Kidney (tissue), 14 donors: ENCODE measurements around the gene ZC3H13. TPM values are rescaled to one million over a fixed set of nuclear protein-coding genes. Genes with fewer than 3 reads are reported as not detected.

Experiments
- DNase-seq, 5 donors: peaks; one replicate each; pipeline ENCODE4 v3.0.0-alpha.2; 2013 to 2020
- FAIRE-seq: peaks from 2 replicates; lab custom pipeline; 2012; peaks lifted over from hg19 to GRCh38; lab: Jason Lieb, UNC
- H3K27ac ChIP-seq, 2 donors: one replicate each; pipeline ENCODE4 v1.7.0; 2013; ENCODE audit warnings: low read depth in 2 of 2, low read length in 2 of 2, inconsistent platforms in 1 of 2
- H3K27me3 ChIP-seq: one replicate; pipeline ENCODE4 v1.7.1; 2013; ENCODE audit warnings: low read length, inconsistent platforms; ENCODE audit not compliant: control insufficient read depth, insufficient read depth
- H3K36me3 ChIP-seq, 3 donors: one replicate each; pipeline versions ENCODE4 v1.7.0 to v1.7.1; 2013; ENCODE audit warnings: low read length in 3 of 3, control low read depth in 1 of 3, inconsistent platforms in 1 of 3; ENCODE audit not compliant: insufficient read depth in 3 of 3, control insufficient read depth in 2 of 3
- H3K4me1 ChIP-seq, 3 donors: one replicate each; pipeline versions ENCODE4 v1.7.0 to v1.7.1; 2013; ENCODE audit warnings: low read length in 3 of 3, inconsistent platforms in 1 of 3, low read depth in 1 of 3; ENCODE audit not compliant: control insufficient read depth in 2 of 3, insufficient read depth in 2 of 3
- H3K4me3 ChIP-seq, 3 donors: one replicate each; pipeline versions ENCODE4 v1.7.0 to v1.8.1; 2013; ENCODE audit warnings: low read length in 3 of 3, control low read depth in 1 of 3, inconsistent platforms in 1 of 3
- H3K9ac ChIP-seq, 3 donors: one replicate each; pipeline versions ENCODE4 v1.7.0 to v1.7.1; 2013; ENCODE audit warnings: low read length in 3 of 3, control low read depth in 1 of 3, inconsistent platforms in 1 of 3
- H3K9me3 ChIP-seq, 3 donors: one replicate each; pipeline versions ENCODE4 v1.7.0 to v1.7.1; 2013; ENCODE audit warnings: low read length in 3 of 3, control low read depth in 1 of 3, inconsistent platforms in 1 of 3; ENCODE audit not compliant: control insufficient read depth in 2 of 3, insufficient read depth in 1 of 3
- CTCF ChIP-seq: IDR thresholded peaks from 3 replicates; pipeline ENCODE4 v1.5.1; 2012; ENCODE audit warnings: mild to moderate bottlenecking, moderate library complexity, borderline replicate concordance; ENCODE audit not compliant: insufficient read depth; ENCODE audit errors: extremely low read depth
- intact Hi-C: fragments of 100-400 bp; cut with DNase I; formaldehyde crosslinking; loops from one replicate; pipeline ENCODE4 v1.11.1; 2022
- polyA plus RNA-seq: library from polyadenylated mRNA; stranded (reverse); fragments of 350-450 nt; fragmentation: Illumina TruSeq; extraction: RNeasy Lipid Tissue Mini Kit (QIAGEN cat#74804); gene quantifications from one replicate; pipeline ENCODE4 v1.2.3, GENCODE V29; 2014; ENCODE audit warnings: low read depth, low replicate concordance; ENCODE audit not compliant: insufficient read depth
- total RNA-seq: library from RNA; stranded (reverse); fragmentation: NEBNext Ultra II Directional; extraction: Animal tissue kit (Norgen Biotek cat#: 25700); gene quantifications from one replicate; pipeline ENCODE4 v1.2.1, GENCODE V29; 2021
- donor health status: control.
- donor health status: control.
- donor health status: control.
- donor health status: control.
- donor health status: control.
- donor health status: DM: yes; HTN: yes; CAD: no.
- donor health status: Normal renal cell carcinoma (clear cell type).

Gene ZC3H13
- total and polyA plus RNA-seq, 2 donors from 2014 or later: 6.4 to 53.1 TPM

- Histone ChIP-seq H3K4me1 (no peaks in the 10 kb centered on the region), H3K9ac (no peak overlapping the region), H3K27ac (no peak overlapping the region), H3K27me3 (no peaks in the 10 kb centered on the region), H3K4me3 (no peak overlapping the region), H3K9me3 (no peaks in the 10 kb centered on the region), H3K36me3 (no peaks in the 10 kb centered on the region)
- intact Hi-C loops: no loop called here
- no peak for FAIRE-seq
- no peak for TF ChIP-seq CTCF
- no peak for DNase-seq
These were observed 108.6 kb downstream of the ZC3H13 start for GRCh38 chr13:45943965-45944364.

DNA sequence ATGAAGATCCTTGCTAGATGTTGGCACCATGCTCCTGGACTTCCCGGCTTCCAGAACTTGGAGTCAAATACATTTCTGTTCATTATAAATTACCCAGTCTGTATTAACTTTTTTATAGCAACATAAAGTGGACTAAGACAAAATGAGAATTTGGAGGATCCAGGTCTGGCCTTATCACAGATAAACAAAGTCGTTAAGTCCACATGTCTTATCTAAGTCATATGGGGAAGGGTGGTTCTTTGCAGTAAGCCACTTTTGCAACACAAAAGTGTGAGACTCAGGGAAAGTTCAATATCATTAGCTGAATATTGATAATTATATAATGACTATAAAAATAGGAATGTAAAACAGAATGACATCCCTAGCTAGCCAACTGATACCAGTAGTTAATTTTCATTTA, 109.4 kb downstream of the ZC3H13 start:
- H3K9ac ChIP-seq: no peak overlapping the region
- H3K27ac ChIP-seq: no peak overlapping the region

GRCh38 chr13:45941261-45941660, 111.3 kb downstream of the ZC3H13 start:
- Histone ChIP-seq H3K4me1 (no peaks in the 10 kb centered on the region), H3K9ac (no peak overlapping the region), H3K27me3 (no peaks in the 10 kb centered on the region), H3K9me3 (no peaks in the 10 kb centered on the region), H3K36me3 (no peaks in the 10 kb centered on the region), H3K27ac (no peak overlapping the region), H3K4me3 (no peak overlapping the region)
- DNase-seq: no peak
- no peak for FAIRE-seq
- no peak for TF ChIP-seq CTCF
- intact Hi-C loops: no loop called here

More for the DNA sequence above, 109.4 kb downstream of the ZC3H13 start:
- intact Hi-C loops: no loop called here
- H3K4me3 ChIP-seq: no peak overlapping the region
- no peaks in the 10 kb centered on the region for H3K36me3 ChIP-seq
- no peak for TF ChIP-seq CTCF
- FAIRE-seq: no peak
- no peaks in the 10 kb centered on the region for H3K27me3 ChIP-seq
- no peaks in the 10 kb centered on the region for H3K4me1 ChIP-seq
- no peaks in the 10 kb centered on the region for H3K9me3 ChIP-seq
- no peak for DNase-seq

- H3K36me3 ChIP-seq: no peaks in the 10 kb centered on the region
- TF ChIP-seq CTCF: no peak
- intact Hi-C loops: no loop called here
These were observed 112.5 kb downstream of the ZC3H13 start for GRCh38 chr13:45940061-45940460.

More at GRCh38 chr13:45940061-45940460, 112.5 kb downstream of the ZC3H13 start:
- FAIRE-seq (no peak), DNase-seq (no peak)
- no peaks in the 10 kb centered on the region for H3K4me1 ChIP-seq
- H3K4me3 ChIP-seq: no peak overlapping the region
- H3K27ac ChIP-seq: no peak overlapping the region
- no peaks in the 10 kb centered on the region for H3K9me3 ChIP-seq
- no peak overlapping the region for H3K9ac ChIP-seq
- no peaks in the 10 kb centered on the region for H3K27me3 ChIP-seq
